Stimulated activated CD4-positive, alpha-beta T cell treated with anti-CD3 and anti-CD28 coated beads, Interleukin-15, amount 100 ng/mL, for 1 hour (primary cell): ENCODE measurements around the gene MAN2B2.
"Not testable (repeated sequence)": the region's sequence is repeated elsewhere in the genome, so short reads cannot be mapped to it uniquely, and the experiment has no call there.

Experiments
- DNase-seq, 2 donors: peaks; one replicate each; pipeline ENCODE4 v3.0.0-alpha.2; 2020; ENCODE audit warnings: low read depth in 1 of 2, low spot score in 1 of 2

MAN2B2 gene

DNA sequence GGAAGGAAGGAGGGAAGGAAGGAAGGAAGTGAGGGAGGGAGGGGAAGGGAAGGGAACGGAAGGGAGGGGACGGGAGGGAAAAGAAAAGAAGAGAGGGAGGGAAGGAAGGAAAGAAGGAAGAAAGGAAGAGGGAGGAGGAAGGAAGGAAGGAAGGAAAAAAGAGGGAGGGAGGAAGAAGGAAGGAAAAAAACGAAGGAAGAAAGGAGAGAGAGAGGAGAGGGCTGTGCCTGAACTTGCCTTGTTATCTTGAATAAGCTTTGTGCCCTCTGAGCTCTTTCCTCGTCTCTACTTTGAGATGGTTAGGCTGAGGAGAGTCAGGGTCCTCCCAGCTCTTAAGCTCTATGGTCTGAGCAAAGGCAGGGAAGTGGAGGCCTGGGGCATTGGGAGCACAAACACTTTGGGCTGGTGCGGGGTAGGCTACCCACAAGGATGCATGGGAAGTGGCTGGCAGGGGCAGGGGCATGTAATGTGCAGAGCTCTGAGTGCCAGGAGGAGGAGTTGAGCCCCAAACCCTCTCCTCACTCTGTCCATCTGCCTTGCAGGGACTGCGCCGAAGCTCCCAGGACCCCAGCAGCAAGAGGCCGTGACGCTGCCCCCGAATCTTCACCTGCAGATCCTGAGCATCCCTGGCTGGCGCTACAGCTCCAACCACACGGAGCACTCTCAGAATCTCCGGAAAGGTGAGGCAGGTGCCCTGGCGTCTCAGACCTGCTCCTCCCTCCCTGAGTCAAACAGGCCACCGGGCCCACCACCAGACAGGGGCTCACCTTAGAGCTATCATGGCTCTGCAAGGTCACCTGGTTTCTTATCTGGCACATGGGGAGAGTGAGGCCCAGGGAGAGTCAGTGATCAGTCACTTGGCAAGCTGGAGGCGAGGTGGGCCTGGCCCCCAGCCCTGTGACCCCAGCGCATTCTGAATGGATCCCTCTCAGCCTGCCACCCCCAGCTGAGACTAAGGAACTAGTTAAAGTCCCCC lies 39.0 kb downstream of the MAN2B2 start:
- no peak for DNase-seq

DNA sequence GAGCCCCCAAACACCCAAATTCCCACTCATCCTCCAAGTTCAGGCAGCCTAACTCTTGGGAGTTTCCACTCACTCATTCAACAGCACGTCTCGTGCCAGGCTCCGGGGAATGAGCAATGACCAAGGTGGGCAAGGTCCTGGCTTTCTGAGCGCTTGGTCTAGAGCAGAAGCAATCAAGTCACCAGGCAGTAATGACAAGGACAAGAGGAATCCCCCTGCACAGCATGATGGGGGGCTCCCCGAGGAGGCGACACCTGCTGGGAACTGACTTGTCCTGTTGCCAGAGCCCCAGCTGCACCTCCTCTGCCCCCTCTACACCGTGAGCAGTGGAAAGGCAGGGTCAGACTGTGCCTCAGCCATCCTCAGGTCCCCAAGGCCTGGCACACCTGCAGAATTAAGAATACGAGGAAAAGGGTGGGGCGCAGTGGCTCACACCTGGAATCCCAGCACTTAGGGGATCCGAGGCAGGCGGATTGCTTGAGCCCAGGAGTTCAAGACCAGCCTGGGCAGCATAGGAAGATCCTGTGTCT lies 39.8 kb downstream of the MAN2B2 start:
- no peak for DNase-seq

DNA sequence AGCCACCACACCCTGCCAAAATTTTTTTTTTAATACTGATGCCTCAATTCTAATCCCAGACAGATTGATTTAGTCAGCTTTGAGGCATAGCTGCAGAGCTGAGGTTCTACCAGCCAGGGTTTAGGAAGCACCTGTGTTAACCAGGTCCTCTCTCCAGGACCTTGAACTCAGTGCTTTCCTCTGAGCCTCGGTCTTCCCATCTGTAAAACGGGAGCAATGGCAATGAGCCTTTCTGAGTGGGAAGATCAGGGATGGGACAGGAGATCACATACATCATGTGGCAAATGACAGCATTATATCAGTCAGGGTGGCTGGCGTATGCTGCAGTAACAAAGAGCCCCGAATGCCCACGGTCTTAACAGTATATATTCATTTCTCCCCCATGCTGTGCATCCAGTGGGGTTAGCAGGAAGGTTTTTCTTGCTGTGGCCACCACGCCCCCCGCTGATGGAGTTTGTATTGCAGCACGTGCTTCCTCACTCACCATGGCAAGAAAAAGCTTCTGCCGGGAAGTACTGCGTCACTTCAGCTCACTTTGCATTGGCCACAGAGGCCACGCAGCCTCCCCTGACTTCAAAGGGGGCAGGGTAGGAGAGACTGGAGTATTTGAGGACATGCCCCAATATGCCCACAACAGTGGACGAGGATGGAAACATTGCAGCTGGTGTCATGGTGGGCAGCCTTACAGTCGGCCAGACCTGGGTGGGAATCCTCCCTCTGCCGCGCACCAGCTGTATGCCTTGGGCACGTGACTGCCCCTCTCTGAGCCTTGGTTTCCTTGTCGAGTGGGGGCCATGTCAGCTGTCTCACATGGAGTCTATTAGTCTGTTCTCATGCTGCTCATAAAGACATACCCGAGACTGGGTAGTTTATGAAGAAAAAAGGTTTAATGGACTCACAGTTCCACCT lies 41.4 kb downstream of the MAN2B2 start:
- no peak for DNase-seq

DNA sequence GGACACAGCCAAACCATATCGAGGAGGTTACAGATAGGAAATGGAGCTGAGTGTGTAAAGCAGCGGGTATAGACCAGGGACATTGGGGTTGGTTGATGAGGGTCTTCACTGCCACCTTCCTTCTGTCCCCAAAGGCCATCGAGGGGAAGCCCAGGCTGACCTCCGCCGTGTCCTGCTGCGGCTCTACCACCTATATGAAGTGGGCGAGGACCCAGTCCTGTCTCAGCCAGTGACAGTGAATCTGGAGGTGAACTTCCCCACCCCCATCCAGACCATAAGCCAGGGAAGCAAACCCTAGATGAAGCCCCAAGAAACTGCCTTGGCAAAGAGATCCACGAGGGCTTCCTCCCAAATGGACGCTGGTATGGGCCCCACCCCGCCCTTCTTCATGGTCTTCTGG lies 42.3 kb downstream of the MAN2B2 start:
- no peak for DNase-seq

GRCh38 chr4:6618386-6619115 lies 43.6 kb downstream of the MAN2B2 start:
- DNase-seq = no peak

DNA sequence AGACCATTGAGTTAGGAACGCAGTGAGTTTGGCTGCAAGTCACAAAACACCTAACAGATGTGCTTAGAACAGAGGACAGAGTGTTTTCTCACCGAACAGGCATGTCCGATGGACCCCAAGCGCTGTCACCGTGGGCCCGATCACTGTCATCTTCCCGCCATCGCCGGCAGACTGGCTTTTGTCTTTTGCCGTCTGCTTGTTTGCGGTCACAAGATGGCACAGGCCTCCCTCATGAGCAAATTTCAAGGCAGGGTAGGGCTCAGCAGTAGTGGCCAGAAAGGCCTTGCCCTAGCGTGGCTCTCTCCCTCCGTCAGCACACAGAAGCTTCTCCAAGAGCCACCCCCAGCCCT lies 44.1 kb downstream of the MAN2B2 start:
- DNase-seq = no peak

DNA sequence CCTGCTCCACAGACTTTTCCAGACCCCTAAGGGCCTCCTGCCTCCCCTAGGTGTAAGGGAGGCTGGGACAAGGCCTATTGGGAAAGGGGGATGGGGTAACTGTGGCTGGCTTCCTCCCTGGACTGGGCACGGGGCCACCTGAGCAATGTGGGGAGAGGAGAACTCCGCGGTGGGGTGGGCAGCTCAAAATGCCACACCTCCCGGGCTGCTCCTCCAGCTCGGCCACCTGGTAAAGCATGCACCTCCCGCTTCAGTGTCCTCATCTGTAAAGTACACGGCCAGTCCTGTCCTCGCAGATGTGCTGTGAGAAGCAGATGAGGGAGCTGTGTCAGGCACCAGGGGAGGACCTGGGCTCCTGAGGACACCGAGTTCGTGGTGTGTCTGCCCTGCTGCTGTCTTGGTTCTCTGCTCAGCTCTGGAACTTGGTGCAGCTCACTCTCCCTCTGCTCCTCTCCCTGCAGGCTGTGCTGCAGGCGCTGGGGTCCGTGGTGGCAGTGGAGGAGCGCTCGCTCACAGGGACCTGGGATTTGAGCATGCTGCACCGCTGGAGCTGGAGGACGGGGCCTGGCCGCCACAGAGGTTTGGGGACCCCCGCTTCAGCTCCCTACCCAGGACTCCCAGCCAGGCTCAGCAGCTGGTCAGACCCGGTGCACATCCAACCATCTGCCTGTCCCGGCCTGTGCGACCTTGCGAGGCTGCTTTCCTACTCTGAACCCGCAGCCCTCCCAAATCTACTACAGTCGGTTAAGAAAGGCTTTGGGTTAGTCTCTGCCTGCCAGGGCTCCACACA lies 44.7 kb downstream of the MAN2B2 start:
- no peak for DNase-seq

- no peak for DNase-seq
These were observed 45.3 kb downstream of the MAN2B2 start for GRCh38 chr4:6620296-6620695.

- no peak for DNase-seq
These were observed 46.0 kb downstream of the MAN2B2 start for GRCh38 chr4:6620891-6621555.

GRCh38 chr4:6621556-6621927 lies 46.6 kb downstream of the MAN2B2 start:
- no peak for DNase-seq

DNA sequence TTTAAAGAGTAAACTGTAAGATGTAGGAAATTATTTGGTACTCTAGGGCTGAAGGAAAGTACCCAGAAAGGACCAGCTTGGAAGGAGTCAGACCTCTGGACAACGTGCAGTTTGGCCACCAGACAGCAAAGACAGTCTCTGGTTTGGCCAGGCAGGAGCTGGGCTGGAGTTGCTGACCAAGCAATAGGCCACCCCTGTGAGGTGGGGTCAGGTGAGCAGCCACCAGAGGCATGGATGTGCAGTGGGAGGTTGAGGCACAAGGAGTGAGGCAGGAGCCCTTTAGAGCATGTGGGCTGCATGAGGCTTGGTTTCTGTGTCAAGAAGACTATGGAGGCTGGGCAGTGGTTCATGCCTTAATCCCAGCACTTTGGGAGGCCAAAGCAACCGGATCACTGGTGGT lies 47.8 kb downstream of the MAN2B2 start:
- DNase-seq = no peak

DNA sequence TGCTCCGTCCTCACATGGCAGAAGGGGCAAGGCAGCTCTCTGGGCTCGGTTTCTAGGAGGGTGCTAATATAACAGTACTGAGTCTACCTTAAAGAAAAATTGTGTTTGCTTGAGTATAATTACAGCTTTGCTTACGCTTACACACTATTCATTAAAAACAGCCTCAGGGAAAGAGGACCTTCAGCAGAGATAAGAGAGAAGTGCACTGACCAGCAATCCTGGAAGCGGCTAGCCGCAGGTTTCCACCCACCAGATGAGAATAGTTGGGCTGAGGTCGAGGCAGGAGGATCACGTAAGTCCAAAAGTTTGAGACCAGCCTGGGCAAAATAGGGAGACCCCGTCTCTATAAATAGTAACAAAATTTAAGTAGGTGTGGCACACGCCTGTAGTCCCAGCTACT lies 50.3 kb downstream of the MAN2B2 start:
- no peak for DNase-seq

- DNase-seq = no peak
These were observed 51.1 kb downstream of the MAN2B2 start for GRCh38 chr4:6626066-6626465.

GRCh38 chr4:6627832-6628231 lies 52.8 kb downstream of the MAN2B2 start:
- DNase-seq = no peak

GRCh38 chr4:6628484-6628883 lies 53.5 kb downstream of the MAN2B2 start:
- DNase-seq = not testable (repeated sequence)

GRCh38 chr4:6632125-6632524 lies 57.1 kb downstream of the MAN2B2 start:
- no peak for DNase-seq

DNA sequence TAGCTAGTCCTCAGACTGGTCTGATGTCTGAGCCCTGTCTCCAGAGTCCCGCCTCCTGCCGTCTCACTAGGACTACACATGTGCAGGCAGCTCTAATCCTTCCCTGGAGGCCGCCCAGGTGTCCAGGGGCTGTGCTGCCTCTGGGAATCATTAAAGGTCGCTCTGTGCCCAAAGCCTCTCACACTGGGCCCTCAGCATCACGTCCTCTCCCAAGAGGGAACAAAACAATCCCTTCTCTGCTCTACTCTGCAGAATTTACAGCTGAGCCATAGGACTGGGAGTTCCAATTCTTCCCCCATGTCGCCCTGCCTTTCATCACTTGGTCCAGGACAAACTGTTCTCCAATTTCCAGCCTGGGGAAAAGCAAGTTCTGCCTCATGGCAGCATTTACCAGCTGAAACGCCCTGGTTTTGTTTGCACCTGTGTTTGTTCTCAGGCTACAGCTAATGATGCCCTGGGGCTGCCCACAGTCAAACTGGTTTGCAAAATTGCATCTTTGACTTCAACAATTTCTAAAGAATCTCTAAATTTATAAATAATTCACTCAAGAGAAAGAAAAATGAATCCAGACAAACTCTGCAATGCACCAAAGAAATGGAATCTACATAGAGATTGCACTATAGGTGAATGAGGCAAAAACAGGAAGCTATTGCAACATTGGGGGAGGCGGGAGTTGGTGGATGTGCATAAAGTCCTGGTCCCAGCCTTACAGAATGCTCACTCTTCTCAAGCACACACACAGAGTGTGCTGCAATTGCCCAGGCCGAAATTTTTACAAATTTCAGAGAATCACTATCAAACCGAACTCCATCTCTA lies 58.3 kb downstream of the MAN2B2 start:
- DNase-seq = no peak

DNA sequence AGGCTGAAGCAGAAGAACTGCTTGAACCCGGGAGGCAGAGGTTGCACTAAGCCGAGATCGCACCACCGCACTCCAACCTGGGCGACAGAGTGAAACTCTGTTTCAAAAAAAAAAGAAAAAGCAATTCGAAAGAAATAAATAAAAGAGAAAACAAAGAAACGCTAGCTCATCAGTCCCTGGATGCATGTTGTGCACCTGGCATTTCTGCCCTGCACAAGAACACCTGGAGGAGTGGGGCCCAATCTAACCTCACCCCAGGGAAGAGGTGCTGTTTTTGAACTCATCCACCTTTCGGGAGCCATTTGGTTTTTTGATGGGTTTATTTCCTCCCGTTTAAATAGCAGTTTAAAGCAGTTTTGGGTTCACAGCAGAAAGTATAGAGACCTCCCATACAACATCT lies 59.8 kb downstream of the MAN2B2 start:
- no peak for DNase-seq

DNA sequence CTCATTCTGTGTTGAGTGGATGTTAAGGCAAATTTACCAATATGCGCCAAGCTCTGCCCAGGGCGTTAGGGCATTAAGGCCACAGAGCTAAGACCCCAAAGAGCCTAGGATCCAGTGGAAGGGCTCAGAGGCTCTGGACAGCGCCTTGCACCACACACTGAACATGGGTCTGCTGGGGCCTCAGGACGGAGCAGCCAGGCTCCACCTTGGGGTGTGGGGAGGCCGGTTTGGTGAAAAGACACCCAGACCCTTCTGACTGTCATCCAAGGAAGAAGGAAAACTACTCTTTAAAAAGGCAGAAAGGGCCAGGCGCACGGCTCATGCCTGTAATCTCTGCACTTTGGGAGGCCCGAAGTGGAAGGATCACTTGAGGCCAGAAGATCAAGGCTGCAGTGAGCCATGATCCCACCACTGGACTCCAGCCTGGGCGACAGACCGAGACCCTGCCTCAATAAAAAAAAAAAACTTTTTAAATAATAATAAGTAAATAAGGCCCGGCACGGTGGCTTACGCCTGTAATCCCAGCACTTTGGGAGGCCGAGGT lies 64.2 kb downstream of the MAN2B2 start:
- DNase-seq = no peak
